OCI-LY1 (cell line): Measurements from ENCODE around the gene CCDC9B.

Source experiments
- H2AFZ ChIP-seq: fragments of 200-600 bp; sonication (generic), shearing (Covaris generic); 2 replicates; pipeline ENCODE4 v1.6.0; 2014; ENCODE audit warnings: antibody characterized with exemption, mild to moderate bottlenecking, low read length
- H3F3A ChIP-seq: fragments of 200-600 bp; sonication (generic), shearing (Covaris generic); 2 replicates; pipeline ENCODE4 v1.6.0; 2014; ENCODE audit warnings: mild to moderate bottlenecking, antibody characterized with exemption, low read length, moderate library complexity; ENCODE audit not compliant: insufficient read depth
- H3K27ac ChIP-seq: fragments of 200-600 bp; sonication (generic); 2 replicates; pipeline ENCODE4 v1.5.1; 2014; ENCODE audit warnings: low read length, mixed run types, mild to moderate bottlenecking, low read depth; ENCODE audit not compliant: poor library complexity, severe bottlenecking
- H3K27me3 ChIP-seq: fragments of 200-600 bp; sonication (generic); 2 replicates; pipeline ENCODE4 v1.6.0; 2014; ENCODE audit warnings: antibody characterized with exemption, mild to moderate bottlenecking, low read length, moderate library complexity; ENCODE audit not compliant: insufficient read depth
- H3K36me3 ChIP-seq: fragments of 200-600 bp; sonication (generic); 2 replicates; pipeline ENCODE4 v1.6.1; 2014; ENCODE audit warnings: mild to moderate bottlenecking, antibody characterized with exemption, low read length, moderate library complexity, mixed read lengths; ENCODE audit not compliant: insufficient read depth
- H3K4me1 ChIP-seq: fragments of 200-600 bp; sonication (generic); 2 replicates; pipeline ENCODE4 v1.5.1; 2014; ENCODE audit warnings: mild to moderate bottlenecking, low read length, moderate library complexity; ENCODE audit not compliant: insufficient read depth, severe bottlenecking
- H3K4me2 ChIP-seq: fragments of 200-600 bp; sonication (generic), shearing (Covaris generic); 2 replicates; pipeline ENCODE4 v1.6.1; 2014; ENCODE audit warnings: low read length
- H3K4me3 ChIP-seq: fragments of 200-600 bp; sonication (generic); 2 replicates; pipeline ENCODE4 v1.5.1; 2014; ENCODE audit warnings: low read length, low read depth, mild to moderate bottlenecking, mixed read lengths; ENCODE audit not compliant: poor library complexity, severe bottlenecking
- H3K79me2 ChIP-seq: fragments of 200-600 bp; shearing (Covaris generic); 2 replicates; pipeline ENCODE4 v1.6.1; 2016; ENCODE audit warnings: mixed run types, low read length, mixed read lengths; ENCODE audit not compliant: insufficient read depth
- H3K9ac ChIP-seq: fragments of 200-600 bp; sonication (generic), shearing (Covaris generic); 2 replicates; pipeline ENCODE4 v1.6.1; 2014; ENCODE audit warnings: mild to moderate bottlenecking, low read length, mixed read lengths
- H3K9me2 ChIP-seq: fragments of 200-600 bp; sonication (generic), shearing (Covaris generic); 2 replicates; pipeline ENCODE4 v1.6.1; 2014; ENCODE audit warnings: low read depth, mild to moderate bottlenecking, low read length, mixed read lengths
- H3K9me3 ChIP-seq: fragments of 200-600 bp; shearing (Covaris generic); 2 replicates; pipeline ENCODE4 v1.6.1; 2014; ENCODE audit warnings: low read length, mixed read lengths
- H4K20me1 ChIP-seq: fragments of 200-600 bp; sonication (generic), shearing (Covaris generic); 2 replicates; pipeline ENCODE4 v1.6.0; 2016; ENCODE audit warnings: mild to moderate bottlenecking, low read length; ENCODE audit not compliant: insufficient read depth
- CTCF ChIP-seq: fragments of 200-600 bp; sonication (generic), shearing (Covaris generic); IDR thresholded peaks from 2 replicates; pipeline ENCODE4 v1.5.1; 2017; ENCODE audit warnings: mild to moderate bottlenecking, antibody characterized with exemption, low read length, moderate library complexity, mixed read lengths
- EZH2 ChIP-seq: fragments of 200-600 bp; sonication (generic), shearing (Covaris generic); IDR thresholded peaks from 2 replicates; pipeline ENCODE4 v1.8.0; 2017; ENCODE audit warnings: borderline replicate concordance, mixed run types, mild to moderate bottlenecking, antibody characterized with exemption, low read length, moderate library complexity, mixed read lengths

Gene CCDC9B

GRCh38 chr15:40320409-40320808 is 20.3 kb downstream of the CCDC9B start:
- H3K4me2 ChIP-seq = no peak overlapping the region
- H3F3A ChIP-seq = no peaks in the 10 kb centered on the region
- no peak overlapping the region for H2AFZ ChIP-seq
- H3K9me2 ChIP-seq = no peaks in the 10 kb centered on the region
- no peaks in the 10 kb centered on the region for H4K20me1 ChIP-seq
- H3K36me3 ChIP-seq = no peaks in the 10 kb centered on the region
- no peaks in the 10 kb centered on the region for H3K79me2 ChIP-seq
- no peaks in the 10 kb centered on the region for H3K9me3 ChIP-seq
- H3K9ac ChIP-seq = no peak overlapping the region
- H3K4me3 ChIP-seq = no peak overlapping the region
- no peak overlapping the region for H3K27ac ChIP-seq
- H3K4me1 ChIP-seq = peaks cover 8% of the 10 kb centered on the region
- no peaks in the 10 kb centered on the region for H3K27me3 ChIP-seq
- TF ChIP-seq CTCF (no peak), EZH2 (no peak)

- Histone ChIP-seq H3K9me2 (no peaks in the 10 kb centered on the region), H3K27ac (no peak overlapping the region), H3K9me3 (no peaks in the 10 kb centered on the region), H3F3A (no peaks in the 10 kb centered on the region), H3K36me3 (no peaks in the 10 kb centered on the region), H3K4me3 (no peak overlapping the region), H3K27me3 (no peaks in the 10 kb centered on the region), H3K9ac (no peak overlapping the region), H2AFZ (no peak overlapping the region), H4K20me1 (no peaks in the 10 kb centered on the region), H3K79me2 (no peaks in the 10 kb centered on the region), H3K4me2 (no peak overlapping the region), H3K4me1 (peaks cover 8% of the 10 kb centered on the region)
- no peak for TF ChIP-seq CTCF
- TF ChIP-seq EZH2 = no peak
Observed at GRCh38 chr15:40317580-40317979, 23.2 kb downstream of the CCDC9B start.

- no peak for TF ChIP-seq EZH2
- no peak for TF ChIP-seq CTCF
- Histone ChIP-seq H3K9me2 (no peaks in the 10 kb centered on the region), H3K27ac (no peak overlapping the region), H3K9me3 (no peaks in the 10 kb centered on the region), H3K36me3 (no peaks in the 10 kb centered on the region), H3F3A (no peaks in the 10 kb centered on the region), H3K79me2 (no peaks in the 10 kb centered on the region), H3K4me2 (no peak overlapping the region), H3K4me3 (no peak overlapping the region), H3K27me3 (no peaks in the 10 kb centered on the region), H3K9ac (no peak overlapping the region), H2AFZ (no peak overlapping the region), H4K20me1 (no peaks in the 10 kb centered on the region), H3K4me1 (peaks cover 5% of the 10 kb centered on the region)
Observed at GRCh38 chr15:40316931-40317330, 23.8 kb downstream of the CCDC9B start.
